Loucy (cell line): Measurements from ENCODE around the gene SIPA1L2.

Source experiments
- CTCF ChIP-seq: fragments of 200-600 bp; sonication (generic); conservative IDR thresholded peaks from 2 replicates; pipeline ENCODE4 v1.5.1; 2014; ENCODE audit warnings: mild to moderate bottlenecking, antibody characterized with exemption, low read length
- EZH2phosphoT487 ChIP-seq: fragments of 200-600 bp; IDR thresholded peaks from 2 replicates; pipeline ENCODE4 v1.6.1; 2018; ENCODE audit warnings: antibody characterized with exemption, mild to moderate bottlenecking, moderate library complexity, borderline replicate concordance

DNA sequence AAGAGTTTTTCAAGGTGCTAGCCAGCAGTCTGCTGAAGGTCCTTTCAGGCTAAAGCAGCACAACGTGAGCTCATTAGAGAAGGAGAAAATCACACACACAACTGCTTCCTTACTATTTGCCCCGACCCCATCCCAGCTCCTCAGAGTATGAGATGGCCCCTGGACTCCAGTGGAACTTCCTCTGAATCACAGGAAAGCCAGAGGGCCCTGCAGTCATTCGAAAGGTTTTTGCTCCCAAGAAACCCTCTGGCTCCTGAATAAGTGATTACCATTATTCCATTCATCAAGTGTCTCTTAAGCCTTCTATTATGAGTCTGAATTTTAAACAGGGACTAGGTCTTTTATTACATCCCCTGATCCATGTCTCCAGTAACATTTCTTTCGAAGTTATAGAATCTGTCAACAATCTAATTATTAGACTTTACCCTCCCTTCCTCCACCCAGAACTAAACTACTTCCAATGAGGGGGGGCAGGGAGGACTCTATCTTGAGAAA is 14.6 kb downstream of the SIPA1L2 start:
- TF ChIP-seq CTCF (no peak), EZH2phosphoT487 (no peak)
